AG04450 (cell line): ENCODE measurements around the gene ZNF25. TPM values are rescaled to one million over a fixed set of nuclear protein-coding genes. Genes with fewer than 3 reads are reported as not detected.

ENCODE experiments used
- CTCF ChIA-PET: fragments of 300-600, 350-600 bp; formaldehyde crosslinking; extraction: SDS; loops from one replicate; lab custom pipeline; 2022; ENCODE audit warnings: antibody characterized with exemption, inconsistent platforms; lab: Charles Lee
- POLR2A ChIA-PET: fragments of 350-600 bp; formaldehyde crosslinking; extraction: SDS; loops from one replicate; lab custom pipeline; 2021; ENCODE audit warnings: antibody characterized with exemption, inconsistent platforms; lab: Yijun Ruan, JAX
- DNase-seq: peaks from one replicate; pipeline ENCODE4 v3.0.0-alpha.2; 2011; ENCODE audit warnings: low read depth, low spot score
- H3K27ac ChIP-seq: one replicate; pipeline ENCODE4 v1.5.1; 2012; ENCODE audit warnings: low read depth, low read length, control low read depth
- H3K27me3 ChIP-seq: one replicate; pipeline ENCODE4 v1.6.0; 2012; ENCODE audit warnings: low read length; ENCODE audit not compliant: control insufficient read depth, insufficient read depth
- H3K4me3 ChIP-seq: 2 replicates; pipeline ENCODE4 v1.5.1; 2011; ENCODE audit warnings: mild to moderate bottlenecking, low read depth, low read length, control low read depth
- H3K9me3 ChIP-seq: 2 replicates; pipeline ENCODE4 v1.5.1; 2012; ENCODE audit warnings: low read length; ENCODE audit not compliant: control insufficient read depth, insufficient read depth
- CTCF ChIP-seq: IDR thresholded peaks from 2 replicates; pipeline ENCODE4 v1.5.1; 2011; ENCODE audit warnings: low read depth, low read length, control low read depth, inconsistent platforms
- polyA plus RNA-seq: library from polyadenylated mRNA; depleted of rRNA; stranded (reverse); fragments of >200 nt; gene quantifications from 2 replicates; pipeline ENCODE4 v1.2.3, GENCODE V29; 2011; rRNA removed
- small RNA-seq: library from RNA; depleted of rRNA; stranded (forward); fragments of <200 nt; gene quantifications from one replicate; pipeline ENCODE3, GENCODE V24; 2012; ENCODE audit warnings: low read depth; ENCODE audit not compliant: insufficient read length

ZNF25 gene
- polyA plus RNA-seq, 1 experiment, result 10.9 TPM

GRCh38 chr10:37906382-37906781 lies 70.1 kb downstream of the ZNF25 start:
- ChIA-PET POLR2A (no interaction called here), CTCF (no interaction called here)
- Histone ChIP-seq H3K27me3 (no peaks in the 10 kb centered on the region), H3K4me3 (no peak overlapping the region), H3K27ac (no peak overlapping the region), H3K9me3 (no peaks in the 10 kb centered on the region; the same call in 1 of the 2 replicates)
- no peak for TF ChIP-seq CTCF
- no peak for DNase-seq

Small RNAs within 50 kb of the gene (small RNA-seq; reads per million reads assigned to genes)
- not detected for gene RF00019

Other genes starting within 250 kb of the ZNF25 start
- gene ZNF248, start 119.0 kb downstream of the ZNF25 start, polyA plus RNA-seq, result 7.3 and 10.2 TPM in 2 replicates
- 7.4 and 10.5 TPM in 2 replicates for gene ZNF33A, start 34.0 kb upstream of the ZNF25 start, polyA plus RNA-seq
- 7.9 and 10.7 TPM in 2 replicates for gene ZNF37A, start 117.7 kb upstream of the ZNF25 start, polyA plus RNA-seq